Subcutaneous adipose tissue (tissue), 4 donors: Measurements from ENCODE around the gene CSNK1G1. TPM values are rescaled to one million over a fixed set of nuclear protein-coding genes. Genes with fewer than 3 reads are reported as not detected.

ENCODE experiments used
- CTCF ChIP-seq: fragments of 450-650 bp; IDR thresholded peaks from one replicate; pipeline ENCODE4 v1.5.1; 2016; ENCODE audit warnings: low read depth, mild to moderate bottlenecking, control low read depth, antibody characterized with exemption, moderate library complexity
- total RNA-seq, 4 donors: library from RNA; depleted of rRNA; stranded (reverse); fragments of >200 nt; gene quantifications; one replicate each; pipeline ENCODE4 v1.1.0, GENCODE V29; 2016

CSNK1G1 gene
- total RNA-seq, 4 donors from 2014 or later: 13.0 to 26.7 (median 16.2) TPM

GRCh38 chr15:64245405-64245804 is 110.6 kb downstream of the CSNK1G1 start:
- TF ChIP-seq CTCF: no peak

- TF ChIP-seq CTCF: no peak
Measured at GRCh38 chr15:64237677-64238076, 118.3 kb downstream of the CSNK1G1 start.

GRCh38 chr15:64236156-64236894 is 119.6 kb downstream of the CSNK1G1 start:
- TF ChIP-seq CTCF: no peak

- TF ChIP-seq CTCF: no peak
Measured at GRCh38 chr15:64235552-64235951, 120.4 kb downstream of the CSNK1G1 start.

- no peak for TF ChIP-seq CTCF
Measured at GRCh38 chr15:64233299-64233698, 122.7 kb downstream of the CSNK1G1 start.

GRCh38 chr15:64232400-64232799 is 123.6 kb downstream of the CSNK1G1 start:
- TF ChIP-seq CTCF: no peak

- TF ChIP-seq CTCF: no peak
Measured at GRCh38 chr15:64229129-64229724, 126.7 kb downstream of the CSNK1G1 start.
